A549 (cell line): ENCODE measurements around the gene TJP1.

ENCODE experiments used
- FOXS1 ChIP-seq: fragments of 250-450 bp; sonication (Bioruptor Pico); IDR thresholded peaks from 2 replicates; pipeline ENCODE4 v1.5.0; 2020; ENCODE audit warnings: mild to moderate bottlenecking, moderate library complexity
- HDAC2 ChIP-seq: fragments of 200-600 bp; sonication (generic); IDR thresholded peaks from 2 replicates; pipeline ENCODE4 v1.6.1; 2016
- POLR2A ChIP-seq: IDR thresholded peaks from 2 replicates; pipeline ENCODE4 v1.6.1; 2012; ENCODE audit warnings: mild to moderate bottlenecking, low read length
- RARB ChIP-seq: fragments of 250-450 bp; sonication (Bioruptor Pico); IDR thresholded peaks from 2 replicates; pipeline ENCODE4 v1.8.0; 2021; ENCODE audit warnings: mild to moderate bottlenecking, moderate library complexity
- RFX5 ChIP-seq: fragments of 450-650 bp; IDR thresholded peaks from 2 replicates; pipeline ENCODE4 v1.7.1; 2014; ENCODE audit warnings: antibody characterized with exemption, mild to moderate bottlenecking, moderate library complexity
- SMC3 ChIP-seq: fragments of >200 bp; sonication (Bioruptor Twin); formaldehyde crosslinking; IDR thresholded peaks from 3 replicates; pipeline ENCODE4 v1.6.1; 2018; ENCODE audit warnings: inconsistent platforms
- SREBF2 ChIP-seq: fragments of 450-650 bp; IDR thresholded peaks from 2 replicates; pipeline ENCODE4 v1.6.1; 2014; ENCODE audit warnings: mild to moderate bottlenecking, moderate library complexity
- ZC3H11A ChIP-seq: fragments of 450-650 bp; IDR thresholded peaks from 2 replicates; pipeline ENCODE4 v1.6.1; 2014; ENCODE audit warnings: antibody characterized with exemption, mild to moderate bottlenecking
- TF ChIP-seq, protein P1 (sequence below): fragments of >200 bp; sonication (Bioruptor Twin); formaldehyde crosslinking; IDR thresholded peaks from 3 replicates; pipeline ENCODE4 v1.5.1; 2016
- TF ChIP-seq, protein P2 (sequence below): fragments of >200 bp; sonication (Bioruptor Twin); formaldehyde crosslinking; IDR thresholded peaks from 2 replicates; pipeline ENCODE4 v1.6.1; 2016

DNA sequence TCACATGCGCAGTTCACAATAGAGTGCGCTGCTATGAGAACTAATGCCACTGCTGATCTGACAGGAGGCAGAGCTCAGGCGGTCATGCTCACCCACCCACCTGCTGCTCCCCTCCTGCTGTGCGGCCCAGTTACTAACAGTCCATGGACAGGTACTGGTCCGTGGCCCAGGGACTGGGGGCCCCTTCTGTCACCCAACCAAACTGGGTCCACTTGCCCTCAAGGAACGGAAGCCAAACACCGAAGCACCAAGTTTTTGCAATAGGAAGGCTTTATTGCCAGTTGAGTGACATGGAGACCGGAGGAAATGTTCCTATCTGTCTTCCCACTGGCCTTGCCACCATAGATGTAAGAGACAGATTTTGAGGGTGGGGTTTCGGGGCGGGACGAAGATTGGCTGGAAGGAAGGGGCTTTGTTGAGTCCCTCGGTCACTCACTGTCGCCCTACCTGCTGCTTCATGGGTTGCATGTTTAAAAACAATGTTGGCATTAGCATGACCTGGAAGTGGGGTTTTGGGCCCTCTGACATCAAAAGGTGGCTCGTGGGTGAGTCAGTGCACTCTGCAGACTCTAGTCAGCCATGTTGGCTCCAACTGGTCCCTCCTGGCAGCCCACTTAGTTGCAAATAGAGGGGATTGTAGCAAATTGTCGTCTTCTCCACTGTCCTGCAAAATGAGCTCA is 141.0 kb downstream of the TJP1 start:
- TF ChIP-seq, protein P1, sequence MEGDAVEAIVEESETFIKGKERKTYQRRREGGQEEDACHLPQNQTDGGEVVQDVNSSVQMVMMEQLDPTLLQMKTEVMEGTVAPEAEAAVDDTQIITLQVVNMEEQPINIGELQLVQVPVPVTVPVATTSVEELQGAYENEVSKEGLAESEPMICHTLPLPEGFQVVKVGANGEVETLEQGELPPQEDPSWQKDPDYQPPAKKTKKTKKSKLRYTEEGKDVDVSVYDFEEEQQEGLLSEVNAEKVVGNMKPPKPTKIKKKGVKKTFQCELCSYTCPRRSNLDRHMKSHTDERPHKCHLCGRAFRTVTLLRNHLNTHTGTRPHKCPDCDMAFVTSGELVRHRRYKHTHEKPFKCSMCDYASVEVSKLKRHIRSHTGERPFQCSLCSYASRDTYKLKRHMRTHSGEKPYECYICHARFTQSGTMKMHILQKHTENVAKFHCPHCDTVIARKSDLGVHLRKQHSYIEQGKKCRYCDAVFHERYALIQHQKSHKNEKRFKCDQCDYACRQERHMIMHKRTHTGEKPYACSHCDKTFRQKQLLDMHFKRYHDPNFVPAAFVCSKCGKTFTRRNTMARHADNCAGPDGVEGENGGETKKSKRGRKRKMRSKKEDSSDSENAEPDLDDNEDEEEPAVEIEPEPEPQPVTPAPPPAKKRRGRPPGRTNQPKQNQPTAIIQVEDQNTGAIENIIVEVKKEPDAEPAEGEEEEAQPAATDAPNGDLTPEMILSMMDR, result no peak
- TF ChIP-seq POLR2A (peak; percentile 7; the same call in 1 of the 2 replicates), ZC3H11A (no peak), RARB (CRISPR knock-in tag) (no peak), RFX5 (no peak), SMC3 (no peak), HDAC2 (no peak), FOXS1 (no peak), SREBF2 (no peak)
- TF ChIP-seq, protein P2, sequence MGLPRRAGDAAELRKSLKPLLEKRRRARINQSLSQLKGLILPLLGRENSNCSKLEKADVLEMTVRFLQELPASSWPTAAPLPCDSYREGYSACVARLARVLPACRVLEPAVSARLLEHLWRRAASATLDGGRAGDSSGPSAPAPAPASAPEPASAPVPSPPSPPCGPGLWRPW, result no peak
